Activated T-helper 1 cell treated with anti-CD3 and anti-CD28 coated beads, Interleukin-2, amount 50 U/mL, for 16 hours (primary cell): ENCODE results near the gene ABHD16B.
A peak's percentile ranks its signal among the peaks of the same experiment; 100 is the strongest.
"Not testable (repeated sequence)": the region's sequence is repeated elsewhere in the genome, so short reads cannot be mapped to it uniquely, and the experiment has no call there.

Source experiments
- DNase-seq, 2 donors: peaks; one replicate each; pipeline ENCODE4 v3.0.0-alpha.2; 2020; ENCODE audit warnings: low read depth in 1 of 2, low spot score in 1 of 2

The ABHD16B gene

GRCh38 chr20:63854766-63855362 is 6.4 kb upstream of the ABHD16B start:
- DNase-seq = no peak

GRCh38 chr20:63855363-63856097 is 5.8 kb upstream of the ABHD16B start:
- no peak for DNase-seq

- no peak for DNase-seq
Observed at GRCh38 chr20:63856098-63856511, 5.2 kb upstream of the ABHD16B start.

- no peak for DNase-seq
Observed at GRCh38 chr20:63857764-63858392, 3.4 kb upstream of the ABHD16B start.

- no peak for DNase-seq
Observed at GRCh38 chr20:63858393-63859165, 2.7 kb upstream of the ABHD16B start.

- DNase-seq = no peak
Observed at GRCh38 chr20:63859166-63859699, 2.1 kb upstream of the ABHD16B start.

DNA sequence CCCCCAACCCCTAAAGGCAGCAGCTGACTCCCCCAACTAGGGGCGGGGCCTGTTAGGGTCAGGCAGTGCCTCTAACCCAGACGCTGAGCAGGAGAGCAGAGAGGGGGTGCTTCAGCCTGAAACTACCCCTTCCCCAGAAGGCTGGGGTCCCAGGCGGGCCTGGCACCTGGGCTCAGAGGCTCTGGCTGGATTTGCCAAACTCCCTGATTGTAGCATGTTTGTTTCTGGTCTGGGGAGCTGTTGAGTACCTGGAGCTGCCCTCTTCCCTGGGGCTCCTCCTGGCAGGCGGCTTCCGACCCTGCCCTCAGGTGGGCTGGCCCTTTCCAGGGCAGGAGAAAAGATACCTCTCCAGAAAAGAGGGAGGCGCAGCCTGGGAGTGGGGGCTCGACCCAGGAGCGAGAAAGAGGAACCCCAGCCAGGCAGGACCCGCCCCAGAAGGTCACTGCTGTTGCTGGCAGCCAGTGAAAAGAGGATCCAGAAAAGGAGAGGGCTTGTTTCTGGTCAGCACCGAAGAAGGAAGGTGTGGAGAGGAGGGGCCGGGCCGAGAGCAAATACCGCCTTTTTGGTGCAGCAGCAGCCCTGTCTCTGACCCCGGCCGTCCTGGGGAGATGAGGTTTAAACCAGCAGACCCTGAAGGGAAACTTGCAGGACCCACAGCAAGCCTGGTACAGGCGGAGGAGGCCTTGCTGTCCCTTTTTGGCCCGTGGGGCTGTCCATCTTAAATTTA is 810 bp upstream of the ABHD16B start:
- no peak for DNase-seq

- DNase-seq = no peak
Observed at GRCh38 chr20:63861981-63862901, 943 bp downstream of the ABHD16B start.

DNA sequence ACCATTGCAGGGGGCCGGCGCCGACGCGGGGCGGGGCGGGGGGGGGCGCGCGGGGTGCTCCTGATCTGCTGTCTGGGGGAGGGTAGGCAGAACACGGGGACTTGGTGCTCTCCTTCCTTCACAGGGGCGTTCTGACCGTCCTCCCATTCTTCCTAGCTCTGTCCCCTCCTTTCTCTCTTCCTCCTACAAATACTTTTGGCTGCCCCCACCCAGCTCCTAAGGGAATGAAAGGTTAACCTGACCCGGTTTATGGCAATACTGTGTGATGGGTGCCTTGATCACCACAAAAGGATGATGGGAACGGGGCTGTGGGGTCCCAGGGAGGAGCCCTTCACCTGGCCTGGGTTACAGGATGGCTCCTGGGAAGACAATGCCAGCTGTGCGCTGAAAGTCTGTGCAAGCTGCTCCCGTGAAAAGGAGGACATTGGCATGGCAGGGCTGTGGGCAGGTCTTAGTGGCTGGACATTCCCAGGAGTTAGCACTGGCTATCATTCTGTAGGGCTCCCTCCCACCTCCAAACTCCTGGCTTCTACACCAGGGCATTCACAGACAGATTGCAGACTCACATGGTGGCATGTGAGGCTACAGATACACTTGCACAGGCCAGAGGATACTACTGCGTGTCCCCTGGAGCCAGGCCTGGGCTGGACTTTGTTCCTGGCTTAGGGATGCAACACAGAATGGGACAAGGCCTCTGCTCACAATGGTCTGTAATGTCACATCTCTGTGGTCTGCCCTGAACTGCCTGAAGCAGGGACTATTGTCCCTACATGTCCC is 1.9 kb downstream of the ABHD16B start:
- DNase-seq = no peak

DNA sequence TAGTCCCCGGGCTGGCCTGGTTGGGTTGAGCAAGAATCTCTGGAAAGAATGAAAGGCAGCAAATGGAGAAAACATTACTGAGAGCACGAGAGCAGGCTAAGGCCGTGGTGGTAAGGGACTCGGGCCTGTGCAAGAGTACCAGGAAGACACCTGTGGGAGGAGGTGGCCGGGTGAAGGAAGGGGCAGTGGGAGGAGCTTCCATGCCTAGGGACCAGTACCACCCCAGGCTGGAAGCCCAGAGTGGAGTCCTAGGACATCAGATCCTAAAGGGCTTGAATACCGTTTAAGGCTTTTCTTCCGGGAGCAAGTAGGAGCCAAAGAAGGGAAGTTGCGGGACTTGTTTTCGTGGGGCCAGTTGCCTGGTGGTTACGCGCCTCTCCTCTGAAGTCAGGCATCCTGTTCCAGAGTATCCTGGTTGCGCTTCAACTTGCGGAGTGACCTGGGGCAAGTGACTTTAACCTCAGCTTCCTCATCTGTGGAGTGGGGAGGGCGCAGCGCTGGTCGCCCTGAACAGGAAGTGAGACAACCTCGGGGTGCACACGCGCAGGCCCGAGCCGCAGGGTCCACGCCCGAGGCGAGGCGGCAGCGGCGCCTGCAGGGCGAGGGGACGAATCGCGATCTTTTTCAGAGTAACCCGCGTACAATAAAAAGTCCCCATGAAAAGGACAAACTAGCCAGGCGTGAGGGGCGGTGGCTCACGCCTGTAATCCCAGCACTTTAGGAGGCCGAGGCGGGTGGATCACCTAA is 2.7 kb downstream of the ABHD16B start:
- DNase-seq = peak; percentile 60 to 69

GRCh38 chr20:63864545-63864977 is 3.3 kb downstream of the ABHD16B start:
- DNase-seq = no peak

DNA sequence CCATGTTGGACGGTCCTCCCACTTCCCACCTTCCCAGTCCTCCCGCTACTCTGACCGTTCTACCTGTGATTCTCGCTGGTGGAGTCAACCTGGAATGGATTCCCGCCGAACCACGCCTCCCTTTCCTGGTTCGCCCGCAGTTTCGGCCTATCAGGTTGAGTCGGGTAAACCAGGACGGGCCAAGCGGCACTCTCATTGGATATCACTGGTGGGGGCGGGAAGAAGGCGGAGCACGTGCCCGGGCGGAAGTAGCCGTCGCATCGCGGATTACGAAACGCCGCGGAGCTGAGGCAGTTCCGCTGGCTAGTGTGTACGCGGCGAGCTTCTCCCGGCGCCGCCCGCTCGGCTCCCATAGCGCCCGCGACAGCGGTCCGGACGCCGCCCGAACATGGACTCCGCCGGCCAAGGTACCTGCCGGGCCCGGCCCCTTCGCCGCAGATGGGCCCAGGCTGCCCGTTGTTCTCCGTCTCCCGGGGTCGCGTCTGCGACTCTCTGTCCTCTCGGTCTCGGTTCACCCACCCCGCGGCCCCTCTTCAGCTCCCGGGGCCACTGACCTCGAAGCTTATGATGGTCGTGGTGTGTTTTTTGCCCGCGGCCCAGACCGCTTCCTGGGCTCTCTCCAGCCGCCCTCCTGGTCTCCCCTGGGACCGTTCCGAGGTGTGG is 3.8 kb downstream of the ABHD16B start, which contains the start of gene TPD52L2:
TSS of gene TPD52L2 (plus strand) at position 293 of the 663 bp plus-strand sequence. CDS start at position 389, 96 bp downstream.
- DNase-seq = peak; percentile 96

- not testable (repeated sequence) for DNase-seq
Observed at GRCh38 chr20:63867042-63867441, 5.7 kb downstream of the ABHD16B start.

DNA sequence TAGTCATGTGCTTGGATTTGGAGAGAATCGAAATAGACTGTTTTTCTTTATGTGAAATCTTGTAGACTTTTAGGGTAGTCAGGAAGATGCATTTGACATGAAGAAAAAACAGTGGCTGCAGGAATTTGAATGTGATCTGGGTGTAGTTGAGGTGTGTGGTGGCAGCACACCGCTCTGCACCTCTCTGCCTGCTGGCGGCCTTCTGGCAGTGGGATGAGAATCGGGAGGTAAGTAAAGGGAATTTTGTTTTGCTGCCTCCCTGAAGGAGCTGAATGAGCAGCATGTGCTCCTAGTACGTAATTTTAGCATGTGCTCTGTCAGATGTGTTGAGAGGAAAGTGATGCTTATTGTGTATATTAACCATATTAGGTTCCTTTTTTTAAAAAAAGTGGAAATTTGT is 7.0 kb downstream of the ABHD16B start:
- DNase-seq = no peak

DNA sequence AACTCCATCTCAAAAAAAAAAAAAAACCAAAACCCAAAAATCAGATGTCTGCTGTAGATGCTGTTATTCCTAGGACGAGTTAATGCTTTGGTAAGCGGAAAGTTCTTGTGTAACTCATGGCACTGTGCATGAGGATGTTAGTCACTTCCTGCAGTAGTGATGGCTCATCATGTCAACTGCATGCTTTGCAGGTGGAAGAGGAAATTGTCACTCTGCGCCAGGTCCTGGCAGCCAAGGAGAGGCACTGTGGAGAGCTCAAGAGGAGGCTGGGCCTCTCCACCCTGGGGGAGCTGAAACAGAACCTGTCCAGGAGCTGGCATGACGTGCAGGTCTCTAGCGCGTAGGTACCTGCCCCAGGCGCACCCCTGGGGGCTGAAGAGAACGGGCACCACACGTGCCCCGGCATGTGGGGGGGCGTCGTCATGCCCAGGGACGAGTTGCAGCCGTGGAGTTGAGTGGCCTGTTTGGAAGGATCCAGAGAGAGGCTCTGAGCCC is 12.2 kb downstream of the ABHD16B start:
- DNase-seq = no peak

- not testable (repeated sequence) for DNase-seq
Observed at GRCh38 chr20:63874241-63874640, 12.9 kb downstream of the ABHD16B start.

- no peak for DNase-seq
Observed at GRCh38 chr20:63876489-63877036, 15.3 kb downstream of the ABHD16B start.
